ENCODE measurements around the gene GDI1.

GDI1 gene

GRCh38 chrX:154413142-154413541 lies 23.8 kb upstream of the GDI1 start:
- Histone ChIP-seq H3K36me3 (ENCODE audit: insufficient read depth, low read length) (no peaks in the 10 kb centered on the region), H3K4me2 (ENCODE audit: low read depth, low read length, poor library complexity, severe bottlenecking) (peak overlapping the region; percentile 84), H3F3A (ENCODE audit: low read depth) (no peaks in the 10 kb centered on the region), H3K4me3 (ENCODE audit: low read length, poor library complexity, severe bottlenecking) (peak overlapping the region; percentile 92), H3K79me2 (ENCODE audit: insufficient read depth, low read length) (peaks cover 8% of the 10 kb centered on the region; the same call in 1 of the 2 replicates), H3K9me2 (replicated peaks; ENCODE audit: low read depth, low read length) (no peaks in the 10 kb centered on the region), H3K27me3 (ENCODE audit: insufficient read depth, low read length, poor library complexity, severe bottlenecking) (no peaks in the 10 kb centered on the region), H3K9ac (ENCODE audit: low read depth, low read length, poor library complexity, severe bottlenecking) (peak overlapping the region; percentile 93), H4K20me1 (ENCODE audit: insufficient read depth, low read length, poor library complexity, severe bottlenecking) (no peaks in the 10 kb centered on the region), H3K9me3 (ENCODE audit: insufficient read depth, low read depth, low read length) (no peaks in the 10 kb centered on the region), H2AFZ (ENCODE audit: low read length) (no peak overlapping the region), H3K4me1 (ENCODE audit: insufficient read depth, low read length, poor library complexity, severe bottlenecking) (no peaks in the 10 kb centered on the region)
- TF ChIP-seq EZH2phosphoT487 (IDR thresholded peaks at IDR 0.05; ENCODE audit: borderline replicate concordance) (no peak), CTCF (conservative IDR thresholded peaks at IDR 0.05; ENCODE audit: low read length) (no peak)

- H3F3A ChIP-seq (ENCODE audit: low read depth) = no peaks in the 10 kb centered on the region
These were observed 19.8 kb upstream of the GDI1 start for GRCh38 chrX:154417157-154417556.

GRCh38 chrX:154419189-154419588 lies 17.8 kb upstream of the GDI1 start:
- H3K9me3 ChIP-seq (ENCODE audit: insufficient read depth, low read depth, low read length) = no peaks in the 10 kb centered on the region
- no peak overlapping the region for H3K9ac ChIP-seq (ENCODE audit: low read depth, low read length, poor library complexity, severe bottlenecking)
- H3K9me2 ChIP-seq (replicated peaks; ENCODE audit: low read depth, low read length) = no peaks in the 10 kb centered on the region
- H3K27me3 ChIP-seq (ENCODE audit: insufficient read depth, low read length, poor library complexity, severe bottlenecking) = no peaks in the 10 kb centered on the region
- no peak overlapping the region for H2AFZ ChIP-seq (ENCODE audit: low read length)
- H3F3A ChIP-seq (ENCODE audit: low read depth) = no peaks in the 10 kb centered on the region
- no peak for TF ChIP-seq EZH2phosphoT487 (IDR thresholded peaks at IDR 0.05; ENCODE audit: borderline replicate concordance)
- no peak for TF ChIP-seq CTCF (conservative IDR thresholded peaks at IDR 0.05; ENCODE audit: low read length)
- H3K79me2 ChIP-seq (ENCODE audit: insufficient read depth, low read length) = no peaks in the 10 kb centered on the region
- H3K4me1 ChIP-seq (ENCODE audit: insufficient read depth, low read length, poor library complexity, severe bottlenecking) = no peaks in the 10 kb centered on the region
- no peak overlapping the region for H3K4me3 ChIP-seq (ENCODE audit: low read length, poor library complexity, severe bottlenecking)
- no peaks in the 10 kb centered on the region for H3K36me3 ChIP-seq (ENCODE audit: insufficient read depth, low read length)
- H3K4me2 ChIP-seq (ENCODE audit: low read depth, low read length, poor library complexity, severe bottlenecking) = no peak overlapping the region
- H4K20me1 ChIP-seq (ENCODE audit: insufficient read depth, low read length, poor library complexity, severe bottlenecking) = no peaks in the 10 kb centered on the region

More at GRCh38 chrX:154417157-154417556, 19.8 kb upstream of the GDI1 start:
- Histone ChIP-seq H3K9ac (ENCODE audit: low read depth, low read length, poor library complexity, severe bottlenecking) (no peak overlapping the region), H3K79me2 (ENCODE audit: insufficient read depth, low read length) (peaks cover 8% of the 10 kb centered on the region; the same call in 1 of the 2 replicates), H3K4me2 (ENCODE audit: low read depth, low read length, poor library complexity, severe bottlenecking) (no peak overlapping the region), H3K9me2 (replicated peaks; ENCODE audit: low read depth, low read length) (no peaks in the 10 kb centered on the region), H3K4me3 (ENCODE audit: low read length, poor library complexity, severe bottlenecking) (no peak overlapping the region), H4K20me1 (ENCODE audit: insufficient read depth, low read length, poor library complexity, severe bottlenecking) (no peaks in the 10 kb centered on the region), H3K27me3 (ENCODE audit: insufficient read depth, low read length, poor library complexity, severe bottlenecking) (no peaks in the 10 kb centered on the region), H3K9me3 (ENCODE audit: insufficient read depth, low read depth, low read length) (no peaks in the 10 kb centered on the region), H3K36me3 (ENCODE audit: insufficient read depth, low read length) (no peaks in the 10 kb centered on the region), H2AFZ (ENCODE audit: low read length) (no peak overlapping the region), H3K4me1 (ENCODE audit: insufficient read depth, low read length, poor library complexity, severe bottlenecking) (no peaks in the 10 kb centered on the region)
- no peak for TF ChIP-seq CTCF (conservative IDR thresholded peaks at IDR 0.05; ENCODE audit: low read length)
- TF ChIP-seq EZH2phosphoT487 (IDR thresholded peaks at IDR 0.05; ENCODE audit: borderline replicate concordance) = no peak
